Measurements from ENCODE around the gene DNAH12. TPM values are rescaled to one million over a fixed set of nuclear protein-coding genes. Genes with fewer than 3 reads are reported as not detected.

DNAH12 gene
- total and polyA plus RNA-seq, 2 of the 4 experiments (the other 2 are of a cell fraction): under 0.01 to 0.02 TPM

DNA sequence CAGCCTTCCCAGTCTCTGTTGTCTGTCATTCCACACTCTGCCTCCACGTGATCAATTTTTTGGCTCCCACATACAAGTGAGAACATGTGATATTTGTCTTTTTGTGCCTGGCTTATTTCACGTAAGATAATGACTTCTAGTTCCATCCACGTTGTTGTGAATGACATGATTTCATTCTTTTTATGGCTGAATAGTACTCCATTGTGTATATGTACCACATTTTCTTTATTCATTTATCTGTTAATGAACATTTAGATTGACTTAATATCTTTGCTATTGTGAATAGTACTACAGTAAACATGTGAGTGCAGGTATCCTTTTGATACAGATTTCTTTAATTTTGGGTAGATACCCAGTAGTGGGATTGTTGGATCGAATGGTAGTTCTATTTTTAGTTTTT lies 283.0 kb downstream of the DNAH12 start:
- Histone ChIP-seq H2BK120ac (ENCODE audit: low read depth, low read length) (no peak overlapping the region), H3K56ac (ENCODE audit: extremely low read depth, insufficient read depth, low read length) (no peak overlapping the region), H3K9me3 (ENCODE audit: control insufficient read depth, insufficient read depth, low read length) (no peaks in the 10 kb centered on the region), H3K4me1 (ENCODE audit: control insufficient read depth, insufficient read depth, low read length) (no peaks in the 10 kb centered on the region), H3K79me1 (ENCODE audit: low read depth in 1 of 2, low read length in 2 of 2) (no peaks in the 10 kb centered on the region), H3K36me3 (ENCODE audit: control insufficient read depth, insufficient read depth, low read length) (peaks cover 23% of the 10 kb centered on the region), H4K91ac (ENCODE audit: insufficient read depth, low read depth, low read length) (no peak overlapping the region), H4K5ac (ENCODE audit: low read depth, low read length) (no peak overlapping the region), H2AK9ac (replicated peaks; ENCODE audit: low read depth, low read length, poor library complexity) (no peak overlapping the region), H2AK5ac (ENCODE audit: low read depth, low read length) (no peak overlapping the region), H3K27me3 (ENCODE audit: control insufficient read depth, insufficient read depth, low read length) (no peaks in the 10 kb centered on the region), H2BK5ac (ENCODE audit: low read depth, low read length, poor library complexity, severe bottlenecking) (no peak overlapping the region), H3K4me3 (ENCODE audit: insufficient read depth, low read depth, low read length) (no peak overlapping the region), H3K18ac (ENCODE audit: low read depth, low read length) (no peak overlapping the region), H3K9ac (ENCODE audit: low read depth, low read length) (no peak overlapping the region), H3K4me2 (ENCODE audit: low read depth, low read length) (no peak overlapping the region), H3K27ac (ENCODE audit: insufficient read depth, low read length) (no peak overlapping the region), H3K9me1 (ENCODE audit: insufficient read depth, low read length) (no peaks in the 10 kb centered on the region), H3K14ac (replicated peaks; ENCODE audit: low read depth, low read length) (no peak overlapping the region), H4K20me1 (ENCODE audit: insufficient read depth, low read length) (no peaks in the 10 kb centered on the region), H2AFZ (replicated peaks; ENCODE audit: low read length, poor library complexity) (no peak overlapping the region), H2BK20ac (ENCODE audit: low read depth, low read length) (no peak overlapping the region), H2BK15ac (ENCODE audit: low read depth, low read length) (no peak overlapping the region), H3K4ac (ENCODE audit: low read depth, low read length) (no peak overlapping the region), H3K23ac (ENCODE audit: low read depth, low read length) (no peak overlapping the region), H4K8ac (ENCODE audit: low read depth in 2 of 2, low read length in 2 of 2) (no peak overlapping the region)
- BruUV-seq (replicated peaks): no TSS peak
- ChIA-PET CTCF (no interaction called here), POLR2A (ENCODE audit: unreplicated experiment) (no interaction called here)
- intact Hi-C loops (cut with micrococcal nuclease): loop anchor here (10.0 kb wide), 1 partner anchor 784 kb away; no protein-coding TSS in a partner anchor
- no CpG with 5 or more reads among the region's 4 CpGs for WGBS, 2 experiments (ENCODE audit: extremely low coverage in 2 of 2, insufficient read length in 1 of 2)
- no peak for ATAC-seq (ENCODE audit: low read depth)
- in situ Hi-C loops (cut with MboI; ENCODE audit: low sequenced_read_pairs): no loop called here
- DNase-seq: no peak
- TF ChIP-seq RCOR1 (IDR thresholded peaks at IDR 0.05; ENCODE audit: insufficient replicate concordance, low read length): no peak
- no peak for TF ChIP-seq POLR2A (IDR thresholded peaks at IDR 0.05; ENCODE audit: low read depth, low read length)
- TF ChIP-seq, protein P1, sequence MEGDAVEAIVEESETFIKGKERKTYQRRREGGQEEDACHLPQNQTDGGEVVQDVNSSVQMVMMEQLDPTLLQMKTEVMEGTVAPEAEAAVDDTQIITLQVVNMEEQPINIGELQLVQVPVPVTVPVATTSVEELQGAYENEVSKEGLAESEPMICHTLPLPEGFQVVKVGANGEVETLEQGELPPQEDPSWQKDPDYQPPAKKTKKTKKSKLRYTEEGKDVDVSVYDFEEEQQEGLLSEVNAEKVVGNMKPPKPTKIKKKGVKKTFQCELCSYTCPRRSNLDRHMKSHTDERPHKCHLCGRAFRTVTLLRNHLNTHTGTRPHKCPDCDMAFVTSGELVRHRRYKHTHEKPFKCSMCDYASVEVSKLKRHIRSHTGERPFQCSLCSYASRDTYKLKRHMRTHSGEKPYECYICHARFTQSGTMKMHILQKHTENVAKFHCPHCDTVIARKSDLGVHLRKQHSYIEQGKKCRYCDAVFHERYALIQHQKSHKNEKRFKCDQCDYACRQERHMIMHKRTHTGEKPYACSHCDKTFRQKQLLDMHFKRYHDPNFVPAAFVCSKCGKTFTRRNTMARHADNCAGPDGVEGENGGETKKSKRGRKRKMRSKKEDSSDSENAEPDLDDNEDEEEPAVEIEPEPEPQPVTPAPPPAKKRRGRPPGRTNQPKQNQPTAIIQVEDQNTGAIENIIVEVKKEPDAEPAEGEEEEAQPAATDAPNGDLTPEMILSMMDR (conservative IDR thresholded peaks at IDR 0.05; ENCODE audit: low read depth, low read length): no peak
- TF ChIP-seq, protein P2, sequence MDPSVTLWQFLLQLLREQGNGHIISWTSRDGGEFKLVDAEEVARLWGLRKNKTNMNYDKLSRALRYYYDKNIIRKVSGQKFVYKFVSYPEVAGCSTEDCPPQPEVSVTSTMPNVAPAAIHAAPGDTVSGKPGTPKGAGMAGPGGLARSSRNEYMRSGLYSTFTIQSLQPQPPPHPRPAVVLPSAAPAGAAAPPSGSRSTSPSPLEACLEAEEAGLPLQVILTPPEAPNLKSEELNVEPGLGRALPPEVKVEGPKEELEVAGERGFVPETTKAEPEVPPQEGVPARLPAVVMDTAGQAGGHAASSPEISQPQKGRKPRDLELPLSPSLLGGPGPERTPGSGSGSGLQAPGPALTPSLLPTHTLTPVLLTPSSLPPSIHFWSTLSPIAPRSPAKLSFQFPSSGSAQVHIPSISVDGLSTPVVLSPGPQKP (IDR thresholded peaks at IDR 0.05; ENCODE audit: borderline replicate concordance, low read depth, low read length): no peak
- no peak for TF ChIP-seq BHLHE40 (IDR thresholded peaks at IDR 0.05; ENCODE audit: low read depth, low read length)
- no peak for TF ChIP-seq NFE2L2 (IDR thresholded peaks at IDR 0.05; ENCODE audit: low read depth, low read length)
- TF ChIP-seq, protein P3, sequence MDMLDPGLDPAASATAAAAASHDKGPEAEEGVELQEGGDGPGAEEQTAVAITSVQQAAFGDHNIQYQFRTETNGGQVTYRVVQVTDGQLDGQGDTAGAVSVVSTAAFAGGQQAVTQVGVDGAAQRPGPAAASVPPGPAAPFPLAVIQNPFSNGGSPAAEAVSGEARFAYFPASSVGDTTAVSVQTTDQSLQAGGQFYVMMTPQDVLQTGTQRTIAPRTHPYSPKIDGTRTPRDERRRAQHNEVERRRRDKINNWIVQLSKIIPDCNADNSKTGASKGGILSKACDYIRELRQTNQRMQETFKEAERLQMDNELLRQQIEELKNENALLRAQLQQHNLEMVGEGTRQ (IDR thresholded peaks at IDR 0.05; ENCODE audit: low read depth, low read length): no peak
- TF ChIP-seq CHD1 (IDR thresholded peaks at IDR 0.05; ENCODE audit: low read depth, low read length): no peak
- TF ChIP-seq SMC3 (IDR thresholded peaks at IDR 0.05; ENCODE audit: low read depth, low read length): no peak
- no peak for TF ChIP-seq MXI1 (IDR thresholded peaks at IDR 0.05; ENCODE audit: borderline replicate concordance, low read depth, low read length)
- dilution Hi-C loops (cut with HindIII; ENCODE audit: low sequenced_read_pairs, unreplicated experiment): no loop called here

All from IMR-90 (cell line).